ENCODE results near the gene INSIG1.

- TF ChIP-seq HOXD13 (CRISPR knock-in tag; IDR thresholded peaks at IDR 0.05; ENCODE audit: borderline replicate concordance) (no peak), CTCF (tag by site-specific recombination; IDR thresholded peaks at IDR 0.05) (no peak), TRIM28 (IDR thresholded peaks at IDR 0.05; ENCODE audit: borderline replicate concordance, low read length) (no peak), ZSCAN16 (tag by site-specific recombination; IDR thresholded peaks at IDR 0.05) (no peak)
These were observed 41.1 kb downstream of the INSIG1 start for GRCh38 chr7:155338632-155339320.
